GM23338 (cell line): ENCODE results near the gene EPHB3. TPM values are rescaled to one million over a fixed set of nuclear protein-coding genes. Genes with fewer than 3 reads are reported as not detected.
A peak's percentile ranks its signal among the peaks of the same experiment; 100 is the strongest.

Source experiments
- ATAC-seq: fragments of 200-7000 bp; cut with Tn5 transposase; 3 replicates; pipeline ENCODE4 v1.9.1; 2020
- DNase-seq: peaks from one replicate; pipeline ENCODE4 v3.0.0-alpha.2; 2015; ENCODE audit warnings: low spot score
- H2AFZ ChIP-seq: fragments of 200-600 bp; sonication (generic); 2 replicates; pipeline ENCODE4 v1.8.0; 2016; ENCODE audit warnings: antibody characterized with exemption, mild to moderate bottlenecking, moderate library complexity
- H3F3A ChIP-seq: fragments of 200-600 bp; sonication (generic); replicated peaks from 2 replicates; pipeline ENCODE4 v1.8.0; 2017; ENCODE audit warnings: antibody characterized with exemption, mixed run types, low read depth
- H3K27ac ChIP-seq: fragments of 200-600 bp; sonication (generic); 2 replicates; pipeline ENCODE4 v1.6.1; 2016; ENCODE audit warnings: low read depth
- H3K27me3 ChIP-seq: fragments of 200-600 bp; sonication (generic); 2 replicates; pipeline ENCODE4 v1.8.0; 2016; ENCODE audit warnings: mild to moderate bottlenecking, mixed run types, moderate library complexity; ENCODE audit not compliant: insufficient read depth
- H3K36me3 ChIP-seq: fragments of 200-600 bp; sonication (generic); 2 replicates; pipeline ENCODE4 v1.8.0; 2016; ENCODE audit warnings: mild to moderate bottlenecking; ENCODE audit not compliant: insufficient read depth
- H3K4me1 ChIP-seq: fragments of 200-600 bp; sonication (generic); 2 replicates; pipeline ENCODE4 v1.8.0; 2016; ENCODE audit warnings: mild to moderate bottlenecking, moderate library complexity; ENCODE audit not compliant: insufficient read depth
- H3K4me2 ChIP-seq: fragments of 200-600 bp; sonication (generic); 2 replicates; pipeline ENCODE4 v1.7.1; 2017; ENCODE audit warnings: mixed run types
- H3K4me3 ChIP-seq: fragments of 200-600 bp; sonication (generic); 2 replicates; pipeline ENCODE4 v1.6.1; 2016; ENCODE audit warnings: mixed run types
- H3K79me2 ChIP-seq: fragments of 200-600 bp; sonication (generic); replicated peaks from 2 replicates; pipeline ENCODE4 v1.8.0; 2017; ENCODE audit warnings: mild to moderate bottlenecking; ENCODE audit not compliant: insufficient read depth
- H3K9me2 ChIP-seq: fragments of 200-600 bp; sonication (generic); 2 replicates; pipeline ENCODE4 v1.8.0; 2017; ENCODE audit not compliant: insufficient read depth
- H4K20me1 ChIP-seq: fragments of 200-600 bp; sonication (generic); replicated peaks from 2 replicates; pipeline ENCODE4 v1.8.0; 2017; ENCODE audit warnings: mild to moderate bottlenecking; ENCODE audit not compliant: insufficient read depth
- H3K27ac Mint-ChIP-seq: 2 replicates; pipeline ENCODE4 v1.8.0; 2020; ENCODE audit warnings: inconsistent platforms, mild to moderate bottlenecking, moderate library complexity, mixed read lengths
- H3K27me3 Mint-ChIP-seq: 3 replicates; pipeline ENCODE4 v1.8.0; 2022; ENCODE audit warnings: low read depth, mild to moderate bottlenecking, moderate library complexity, mixed read lengths, inconsistent platforms; ENCODE audit not compliant: insufficient read depth, poor library complexity
- H3K36me3 Mint-ChIP-seq: 3 replicates; pipeline ENCODE4 v1.8.0; 2021; ENCODE audit warnings: low read depth, mild to moderate bottlenecking, inconsistent platforms, moderate library complexity, mixed read lengths
- H3K4me1 Mint-ChIP-seq: 3 replicates; pipeline ENCODE4 v1.8.0; 2020; ENCODE audit warnings: mild to moderate bottlenecking, inconsistent platforms, mixed read lengths
- H3K4me3 Mint-ChIP-seq: 3 replicates; pipeline ENCODE4 v1.8.0; 2021; ENCODE audit warnings: moderate library complexity, mild to moderate bottlenecking, inconsistent platforms, mixed read lengths
- H3K9me3 Mint-ChIP-seq: 3 replicates; pipeline ENCODE4 v1.8.0; 2020; ENCODE audit warnings: moderate library complexity, mild to moderate bottlenecking, inconsistent platforms, mixed read lengths
- EZH2 ChIP-seq: fragments of 200-600 bp; sonication (generic); IDR thresholded peaks from one replicate; pipeline ENCODE4 v1.8.0; 2017; ENCODE audit warnings: antibody characterized with exemption, mild to moderate bottlenecking, low read depth; ENCODE audit not compliant: unreplicated experiment
- EZH2phosphoT487 ChIP-seq: fragments of 200-600 bp; sonication (generic); IDR thresholded peaks from one replicate; pipeline ENCODE4 v1.8.1; 2018; ENCODE audit warnings: antibody characterized with exemption; ENCODE audit not compliant: unreplicated experiment
- JUNB ChIP-seq: IDR thresholded peaks from one replicate; pipeline ENCODE4 v1.6.1; 2016; ENCODE audit warnings: antibody characterized with exemption; ENCODE audit not compliant: unreplicated experiment
- STAT1 ChIP-seq: IDR thresholded peaks from one replicate; pipeline ENCODE4 v1.6.1; 2016; ENCODE audit warnings: antibody characterized with exemption; ENCODE audit not compliant: unreplicated experiment
- ZNF114 ChIP-seq: fragments of 250-450 bp; sonication (Bioruptor Pico); IDR thresholded peaks from 2 replicates; pipeline ENCODE4 v1.5.0; 2020; ENCODE audit warnings: mild to moderate bottlenecking, moderate library complexity
- ZNF331 ChIP-seq: fragments of 250-450 bp; sonication (Bioruptor Pico); IDR thresholded peaks from 2 replicates; pipeline ENCODE4 v1.5.0; 2020; ENCODE audit warnings: low read depth, mild to moderate bottlenecking, moderate library complexity
- polyA plus RNA-seq: library from polyadenylated mRNA; unstranded; fragments of >200 nt; fragmentation: Nextera tagmentation; extraction: Ambion mirVana; gene quantifications from 2 replicates; pipeline ENCODE4 v1.2.1, GENCODE V29; 2016
- total RNA-seq: library from RNA; depleted of rRNA; stranded (reverse); fragments of >200 nt; shearing (Covaris generic); gene quantifications from 2 replicates; pipeline ENCODE4 v1.2.3, GENCODE V29; 2014
- TF ChIP-seq, protein P1 (sequence below), 2 experiments: fragments of 200-600 bp in 1 of 2; sonication (generic) in 1 of 2; conservative IDR thresholded peaks; 2 replicates each; pipeline versions ENCODE4 v1.5.1 to v1.6.1; 2016 to 2017; ENCODE audit warnings: antibody characterized with exemption in 2 of 2, low read depth in 2 of 2, mild to moderate bottlenecking in 2 of 2, moderate library complexity in 1 of 2
- TF ChIP-seq, protein P2 (sequence below): IDR thresholded peaks from 2 replicates; pipeline ENCODE4 v1.6.1; 2016; ENCODE audit warnings: antibody characterized with exemption

EPHB3 gene
- total and polyA plus RNA-seq, 2 experiments from 2014 or later = 0.57 to 2.0 TPM

DNA sequence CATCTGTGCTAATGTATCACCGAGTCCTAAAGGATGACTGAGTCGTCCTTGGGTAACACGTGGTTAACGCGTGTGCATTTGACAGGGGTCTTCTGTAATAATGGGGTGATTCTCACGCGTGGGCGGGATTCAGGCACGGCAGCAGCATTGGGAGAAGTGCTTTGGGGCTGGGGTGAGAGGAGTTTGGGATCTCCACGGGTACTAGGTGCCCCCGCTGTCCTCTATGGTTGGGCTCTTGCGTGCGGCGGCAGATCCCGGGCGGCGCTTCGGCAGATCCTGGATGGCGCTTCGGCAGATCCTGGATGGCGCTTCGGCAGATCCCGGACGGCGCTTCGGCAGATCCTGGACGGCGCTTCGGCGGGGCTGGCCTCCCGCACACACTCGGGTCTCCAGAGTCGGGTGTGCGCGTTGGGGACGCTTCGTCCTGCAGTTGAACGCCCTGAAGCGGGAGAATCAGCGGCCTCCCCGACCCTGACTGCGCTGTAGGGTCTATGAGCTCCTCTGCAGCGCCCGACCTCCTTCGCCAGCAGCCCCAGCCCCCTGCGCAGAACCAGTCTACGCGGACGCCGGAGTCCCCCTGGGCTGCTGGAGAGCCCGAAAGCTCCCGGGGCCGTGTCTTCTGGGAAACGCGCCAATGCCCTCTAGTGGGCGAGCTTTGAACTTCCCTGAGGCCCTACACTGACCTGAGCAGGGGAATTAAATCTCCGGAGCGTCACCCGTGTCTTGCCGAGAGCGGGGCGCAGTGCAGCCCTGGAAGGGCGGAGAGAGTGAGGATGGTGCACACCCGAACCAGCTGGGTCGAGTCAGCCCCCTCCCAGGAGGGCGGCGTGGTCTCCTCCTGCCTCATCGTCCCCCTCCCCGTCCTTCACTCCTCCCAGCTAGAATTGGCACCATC lies 48.1 kb upstream of the EPHB3 start:
- H3K4me3 ChIP-seq = peak overlapping the region; percentile 62
- H3K9me2 ChIP-seq = no peaks in the 10 kb centered on the region
- H3F3A ChIP-seq = no peaks in the 10 kb centered on the region
- Mint-ChIP-seq H3K27me3 (peaks cover 42% of the 10 kb centered on the region), H3K36me3 (peaks cover 7% of the 10 kb centered on the region; the same call in 2 of the 3 replicates), H3K4me1 (peaks cover 23% of the 10 kb centered on the region), H3K4me3 (peak overlapping the region; percentile 70), H3K9me3 (peaks cover 17% of the 10 kb centered on the region), H3K27ac (no peak overlapping the region)
- H3K79me2 ChIP-seq = no peaks in the 10 kb centered on the region
- DNase-seq (peak; percentile 96), ATAC-seq (peak; percentile 98)
- H3K27me3 ChIP-seq = peaks cover 41% of the 10 kb centered on the region
- peaks cover 18% of the 10 kb centered on the region for H3K4me1 ChIP-seq
- peak overlapping the region; percentile 77 for H3K4me2 ChIP-seq
- peak overlapping the region; percentile 91 for H2AFZ ChIP-seq
- no peak for TF ChIP-seq ZNF114 (CRISPR knock-in tag)
- peak; percentile 42 for TF ChIP-seq EZH2
- TF ChIP-seq, protein P1, sequence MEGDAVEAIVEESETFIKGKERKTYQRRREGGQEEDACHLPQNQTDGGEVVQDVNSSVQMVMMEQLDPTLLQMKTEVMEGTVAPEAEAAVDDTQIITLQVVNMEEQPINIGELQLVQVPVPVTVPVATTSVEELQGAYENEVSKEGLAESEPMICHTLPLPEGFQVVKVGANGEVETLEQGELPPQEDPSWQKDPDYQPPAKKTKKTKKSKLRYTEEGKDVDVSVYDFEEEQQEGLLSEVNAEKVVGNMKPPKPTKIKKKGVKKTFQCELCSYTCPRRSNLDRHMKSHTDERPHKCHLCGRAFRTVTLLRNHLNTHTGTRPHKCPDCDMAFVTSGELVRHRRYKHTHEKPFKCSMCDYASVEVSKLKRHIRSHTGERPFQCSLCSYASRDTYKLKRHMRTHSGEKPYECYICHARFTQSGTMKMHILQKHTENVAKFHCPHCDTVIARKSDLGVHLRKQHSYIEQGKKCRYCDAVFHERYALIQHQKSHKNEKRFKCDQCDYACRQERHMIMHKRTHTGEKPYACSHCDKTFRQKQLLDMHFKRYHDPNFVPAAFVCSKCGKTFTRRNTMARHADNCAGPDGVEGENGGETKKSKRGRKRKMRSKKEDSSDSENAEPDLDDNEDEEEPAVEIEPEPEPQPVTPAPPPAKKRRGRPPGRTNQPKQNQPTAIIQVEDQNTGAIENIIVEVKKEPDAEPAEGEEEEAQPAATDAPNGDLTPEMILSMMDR (conservative IDR thresholded peaks at IDR 0.05; ENCODE audit: low read depth in 2 of 2) = peak; percentile 68 to 84
- H3K36me3 ChIP-seq = no peaks in the 10 kb centered on the region
- H4K20me1 ChIP-seq = no peaks in the 10 kb centered on the region
- H3K27ac ChIP-seq = no peak overlapping the region

DNA sequence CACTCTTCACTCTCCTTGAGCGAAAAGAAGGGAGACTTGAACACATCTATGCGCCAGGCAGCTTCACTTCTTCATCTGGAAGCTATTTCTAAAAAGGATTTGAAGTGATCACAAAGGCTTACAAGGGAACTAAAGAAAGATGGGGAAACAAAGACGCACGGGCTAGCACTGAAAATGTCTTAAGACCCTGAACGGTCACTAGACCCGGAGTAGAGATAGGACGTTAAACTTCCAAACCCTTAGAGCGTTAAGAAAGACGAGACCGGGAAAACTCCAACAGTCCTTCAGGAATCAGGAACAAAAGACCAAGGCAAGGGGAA lies 47.5 kb upstream of the EPHB3 start:
- peak; percentile 36 for DNase-seq
- Histone ChIP-seq H3K27ac (no peak overlapping the region), H3K4me3 (peak overlapping the region; percentile 62), H3K79me2 (no peaks in the 10 kb centered on the region), H4K20me1 (no peaks in the 10 kb centered on the region), H3F3A (no peaks in the 10 kb centered on the region), H3K9me2 (no peaks in the 10 kb centered on the region), H3K27me3 (peaks cover 41% of the 10 kb centered on the region), H3K4me2 (peak overlapping the region; percentile 77), H2AFZ (peak overlapping the region; percentile 90), H3K4me1 (peaks cover 18% of the 10 kb centered on the region), H3K36me3 (no peaks in the 10 kb centered on the region)
- ATAC-seq = peak; percentile 8
- H3K27ac Mint-ChIP-seq = no peak overlapping the region
- H3K36me3 Mint-ChIP-seq = peaks cover 7% of the 10 kb centered on the region; the same call in 2 of the 3 replicates
- H3K27me3 Mint-ChIP-seq = peaks cover 42% of the 10 kb centered on the region
- H3K4me1 Mint-ChIP-seq = peaks cover 23% of the 10 kb centered on the region
- H3K9me3 Mint-ChIP-seq = peaks cover 17% of the 10 kb centered on the region
- peak overlapping the region; percentile 70 for H3K4me3 Mint-ChIP-seq
- TF ChIP-seq EZH2phosphoT487 = no peak
- no peak for TF ChIP-seq STAT1
- no peak for TF ChIP-seq EZH2
- TF ChIP-seq ZNF331 (CRISPR knock-in tag) = no peak
- TF ChIP-seq, protein P1 (conservative IDR thresholded peaks at IDR 0.05; ENCODE audit: low read depth in 2 of 2) = no peak
- no peak for TF ChIP-seq JUNB
- TF ChIP-seq, protein P2, sequence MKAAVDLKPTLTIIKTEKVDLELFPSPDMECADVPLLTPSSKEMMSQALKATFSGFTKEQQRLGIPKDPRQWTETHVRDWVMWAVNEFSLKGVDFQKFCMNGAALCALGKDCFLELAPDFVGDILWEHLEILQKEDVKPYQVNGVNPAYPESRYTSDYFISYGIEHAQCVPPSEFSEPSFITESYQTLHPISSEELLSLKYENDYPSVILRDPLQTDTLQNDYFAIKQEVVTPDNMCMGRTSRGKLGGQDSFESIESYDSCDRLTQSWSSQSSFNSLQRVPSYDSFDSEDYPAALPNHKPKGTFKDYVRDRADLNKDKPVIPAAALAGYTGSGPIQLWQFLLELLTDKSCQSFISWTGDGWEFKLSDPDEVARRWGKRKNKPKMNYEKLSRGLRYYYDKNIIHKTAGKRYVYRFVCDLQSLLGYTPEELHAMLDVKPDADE = no peak
- TF ChIP-seq ZNF114 (CRISPR knock-in tag) = no peak
